ENCODE measurements around the gene BCAS3. TPM values are rescaled to one million over a fixed set of nuclear protein-coding genes. Genes with fewer than 3 reads are reported as not detected.
"Not testable (repeated sequence)": the region's sequence is repeated elsewhere in the genome, so short reads cannot be mapped to it uniquely, and the experiment has no call there.

The BCAS3 gene
- total RNA-seq, 1 donor from 2014 or later: 14.5 TPM

- H3K9me3 Mint-ChIP-seq (ENCODE audit: unreplicated experiment): no peaks in the 10 kb centered on the region
- no peak overlapping the region for H3K27ac Mint-ChIP-seq (ENCODE audit: unreplicated experiment)
- H3K9me3 ChIP-seq (ENCODE audit: insufficient read depth, low read depth, low read length): no peaks in the 10 kb centered on the region
- peaks cover 3% of the 10 kb centered on the region for H3K36me3 ChIP-seq (ENCODE audit: insufficient read depth, low read length)
- DNase-seq (ENCODE audit: low read depth): no peak
- no peak overlapping the region for H3K4me3 ChIP-seq (ENCODE audit: insufficient read depth, low read depth, low read length)
- H4K20me1 ChIP-seq (ENCODE audit: insufficient read depth, low read length): no peaks in the 10 kb centered on the region
- H3K4me1 Mint-ChIP-seq (ENCODE audit: low read depth, unreplicated experiment): no peaks in the 10 kb centered on the region
- no peaks in the 10 kb centered on the region for H3K79me2 ChIP-seq (ENCODE audit: insufficient read depth, low read length)
- no peak overlapping the region for H3K4me2 ChIP-seq (ENCODE audit: low read length)
- no peaks in the 10 kb centered on the region for H3K27me3 Mint-ChIP-seq (ENCODE audit: low read depth, unreplicated experiment)
- no peak overlapping the region for H3K4me3 Mint-ChIP-seq (ENCODE audit: unreplicated experiment)
- no peaks in the 10 kb centered on the region for H3K4me1 ChIP-seq (ENCODE audit: insufficient read depth, low read length)
- H3K27ac ChIP-seq (ENCODE audit: low read depth, low read length): no peak overlapping the region
- no peak overlapping the region for H2AFZ ChIP-seq (ENCODE audit: low read depth, low read length)
- H3K27me3 ChIP-seq (ENCODE audit: insufficient read depth, low read length): no peaks in the 10 kb centered on the region
- TF ChIP-seq EZH2 (IDR thresholded peaks at IDR 0.05; ENCODE audit: insufficient read depth, low read length) (no peak), CTCF (IDR thresholded peaks at IDR 0.05; ENCODE audit: insufficient read depth, low read depth, low read length) (no peak)
- no peak for FAIRE-seq
- peaks cover 10% of the 10 kb centered on the region for H3K36me3 Mint-ChIP-seq (ENCODE audit: low read depth, unreplicated experiment)
- H3K9ac ChIP-seq (ENCODE audit: low read length): no peak overlapping the region
These were observed 16.2 kb upstream of the BCAS3 start for GRCh38 chr17:60661489-60661888.

GRCh38 chr17:60664022-60664421 is 13.6 kb upstream of the BCAS3 start:
- no peak overlapping the region for H3K4me3 ChIP-seq (ENCODE audit: insufficient read depth, low read depth, low read length)
- FAIRE-seq: no peak
- H3K79me2 ChIP-seq (ENCODE audit: insufficient read depth, low read length): no peaks in the 10 kb centered on the region
- no peak overlapping the region for H3K4me2 ChIP-seq (ENCODE audit: low read length)
- H3K36me3 ChIP-seq (ENCODE audit: insufficient read depth, low read length): peaks cover 3% of the 10 kb centered on the region
- TF ChIP-seq CTCF (IDR thresholded peaks at IDR 0.05; ENCODE audit: insufficient read depth, low read depth, low read length): no peak
- no peak for TF ChIP-seq EZH2 (IDR thresholded peaks at IDR 0.05; ENCODE audit: insufficient read depth, low read length)
- no peak for DNase-seq (ENCODE audit: low read depth)
- Mint-ChIP-seq H3K9me3 (ENCODE audit: unreplicated experiment) (no peaks in the 10 kb centered on the region), H3K27ac (ENCODE audit: unreplicated experiment) (no peak overlapping the region), H3K4me1 (ENCODE audit: low read depth, unreplicated experiment) (no peaks in the 10 kb centered on the region), H3K36me3 (ENCODE audit: low read depth, unreplicated experiment) (peaks cover 5% of the 10 kb centered on the region), H3K4me3 (ENCODE audit: unreplicated experiment) (no peak overlapping the region), H3K27me3 (ENCODE audit: low read depth, unreplicated experiment) (no peaks in the 10 kb centered on the region)
- no peak overlapping the region for H3K9ac ChIP-seq (ENCODE audit: low read length)
- H3K4me1 ChIP-seq (ENCODE audit: insufficient read depth, low read length): no peaks in the 10 kb centered on the region
- no peaks in the 10 kb centered on the region for H4K20me1 ChIP-seq (ENCODE audit: insufficient read depth, low read length)
- H3K27ac ChIP-seq (ENCODE audit: low read depth, low read length): no peak overlapping the region
- H3K9me3 ChIP-seq (ENCODE audit: insufficient read depth, low read depth, low read length): no peaks in the 10 kb centered on the region
- no peak overlapping the region for H2AFZ ChIP-seq (ENCODE audit: low read depth, low read length)
- H3K27me3 ChIP-seq (ENCODE audit: insufficient read depth, low read length): no peaks in the 10 kb centered on the region

- H3K27me3 Mint-ChIP-seq (ENCODE audit: low read depth, unreplicated experiment): no peaks in the 10 kb centered on the region
- Histone ChIP-seq H3K4me1 (ENCODE audit: insufficient read depth, low read length) (no peaks in the 10 kb centered on the region), H3K9me3 (ENCODE audit: insufficient read depth, low read depth, low read length) (no peaks in the 10 kb centered on the region), H3K27ac (ENCODE audit: low read depth, low read length) (no peak overlapping the region), H3K9ac (ENCODE audit: low read length) (no peak overlapping the region), H3K36me3 (ENCODE audit: insufficient read depth, low read length) (peaks cover 3% of the 10 kb centered on the region), H2AFZ (ENCODE audit: low read depth, low read length) (no peak overlapping the region), H3K27me3 (ENCODE audit: insufficient read depth, low read length) (no peaks in the 10 kb centered on the region), H3K4me3 (ENCODE audit: insufficient read depth, low read depth, low read length) (no peak overlapping the region), H4K20me1 (ENCODE audit: insufficient read depth, low read length) (no peaks in the 10 kb centered on the region), H3K79me2 (ENCODE audit: insufficient read depth, low read length) (no peaks in the 10 kb centered on the region), H3K4me2 (ENCODE audit: low read length) (no peak overlapping the region)
- H3K27ac Mint-ChIP-seq (ENCODE audit: unreplicated experiment): no peak overlapping the region
- H3K36me3 Mint-ChIP-seq (ENCODE audit: low read depth, unreplicated experiment): peaks cover 5% of the 10 kb centered on the region
- H3K9me3 Mint-ChIP-seq (ENCODE audit: unreplicated experiment): no peaks in the 10 kb centered on the region
- H3K4me1 Mint-ChIP-seq (ENCODE audit: low read depth, unreplicated experiment): no peaks in the 10 kb centered on the region
- FAIRE-seq: no peak
- H3K4me3 Mint-ChIP-seq (ENCODE audit: unreplicated experiment): no peak overlapping the region
- no peak for DNase-seq (ENCODE audit: low read depth)
- TF ChIP-seq CTCF (IDR thresholded peaks at IDR 0.05; ENCODE audit: insufficient read depth, low read depth, low read length) (no peak), EZH2 (IDR thresholded peaks at IDR 0.05; ENCODE audit: insufficient read depth, low read length) (no peak)
These were observed 12.0 kb upstream of the BCAS3 start for GRCh38 chr17:60665602-60666001.

- not testable (repeated sequence) for H3K36me3 Mint-ChIP-seq (ENCODE audit: low read depth, unreplicated experiment); H3K4me1 Mint-ChIP-seq (ENCODE audit: low read depth, unreplicated experiment); H3K4me3 Mint-ChIP-seq (ENCODE audit: unreplicated experiment); H3K4me1 ChIP-seq (ENCODE audit: insufficient read depth, low read length); H3K4me2 ChIP-seq (ENCODE audit: low read length); H2AFZ ChIP-seq (ENCODE audit: low read depth, low read length); H3K27ac ChIP-seq (ENCODE audit: low read depth, low read length); H4K20me1 ChIP-seq (ENCODE audit: insufficient read depth, low read length); H3K9me3 ChIP-seq (ENCODE audit: insufficient read depth, low read depth, low read length); H3K27me3 Mint-ChIP-seq (ENCODE audit: low read depth, unreplicated experiment); H3K36me3 ChIP-seq (ENCODE audit: insufficient read depth, low read length); H3K27me3 ChIP-seq (ENCODE audit: insufficient read depth, low read length); FAIRE-seq; H3K27ac Mint-ChIP-seq (ENCODE audit: unreplicated experiment); H3K9ac ChIP-seq (ENCODE audit: low read length); H3K4me3 ChIP-seq (ENCODE audit: insufficient read depth, low read depth, low read length); H3K9me3 Mint-ChIP-seq (ENCODE audit: unreplicated experiment); H3K79me2 ChIP-seq (ENCODE audit: insufficient read depth, low read length); DNase-seq (ENCODE audit: low read depth)
These were observed 8.9 kb upstream of the BCAS3 start for GRCh38 chr17:60668741-60669140.
